HG03558 (cell line): ENCODE measurements around the gene CHST4.
"Not testable (repeated sequence)": the region's sequence is repeated elsewhere in the genome, so short reads cannot be mapped to it uniquely, and the experiment has no call there.

Experiments used
- ATAC-seq: cut with Tn5 transposase; IDR thresholded peaks from one replicate; pipeline ENCODE4 v1.9.1; 2021; ENCODE audit warnings: moderate number of reproducible peaks; ENCODE audit not compliant: unreplicated experiment; ENCODE audit errors: extremely low read depth

Gene CHST4

GRCh38 chr16:71520550-71520949, 5.7 kb upstream of the CHST4 start:
- no peak for ATAC-seq

- no peak for ATAC-seq
These were observed 1.4 kb upstream of the CHST4 start for GRCh38 chr16:71524566-71525553.

- ATAC-seq = no peak
These were observed 2.0 kb downstream of the CHST4 start for GRCh38 chr16:71528257-71528656.

- no peak for ATAC-seq
These were observed 2.6 kb downstream of the CHST4 start for GRCh38 chr16:71528863-71529262.

GRCh38 chr16:71532366-71532765, 6.1 kb downstream of the CHST4 start:
- no peak for ATAC-seq

- no peak for ATAC-seq
These were observed 10.7 kb downstream of the CHST4 start for GRCh38 chr16:71536752-71537499.

GRCh38 chr16:71537643-71538042, 11.4 kb downstream of the CHST4 start:
- no peak for ATAC-seq

- ATAC-seq = no peak
These were observed 16.2 kb downstream of the CHST4 start for GRCh38 chr16:71542377-71542776.

GRCh38 chr16:71547168-71547567, 20.9 kb downstream of the CHST4 start:
- ATAC-seq = no peak

- ATAC-seq = no peak
These were observed 26.7 kb downstream of the CHST4 start for GRCh38 chr16:71552698-71553503.

GRCh38 chr16:71555230-71555891, 29.1 kb downstream of the CHST4 start:
- ATAC-seq = no peak

- no peak for ATAC-seq
These were observed 31.1 kb downstream of the CHST4 start for GRCh38 chr16:71557299-71557698.

- no peak for ATAC-seq
These were observed 31.8 kb downstream of the CHST4 start for GRCh38 chr16:71557954-71558582.

GRCh38 chr16:71559855-71560254, 33.6 kb downstream of the CHST4 start:
- ATAC-seq = no peak

GRCh38 chr16:71561886-71562285, 35.7 kb downstream of the CHST4 start:
- ATAC-seq = not testable (repeated sequence)

- no peak for ATAC-seq
These were observed 36.3 kb downstream of the CHST4 start for GRCh38 chr16:71562552-71562951.

- peak; percentile 76 for ATAC-seq
These were observed 38.2 kb downstream of the CHST4 start for GRCh38 chr16:71564335-71564967.

- ATAC-seq = no peak
These were observed 39.8 kb downstream of the CHST4 start for GRCh38 chr16:71565812-71566700.
